IMR-90 (cell line): ENCODE results near the gene LTBP1. TPM values are rescaled to one million over a fixed set of nuclear protein-coding genes. Genes with fewer than 3 reads are reported as not detected.

Experiments used
- ATAC-seq: fragments of 200-7000 bp; cut with Tn5 transposase; 2 replicates; pipeline ENCODE4 v1.9.1; 2020; ENCODE audit warnings: low read depth, mild to moderate bottlenecking, moderate library complexity
- BruUV-seq: library from RNA; stranded (reverse); fragments of 400-500 nt; replicated peaks from 2 replicates; lab custom pipeline; 2021; lab: Mats Ljungman, UMichigan
- CTCF ChIA-PET: fragments of 300-600 bp; formaldehyde crosslinking; extraction: SDS; loops from one replicate; lab custom pipeline; 2021; ENCODE audit warnings: antibody characterized with exemption; lab: Yijun Ruan, JAX
- POLR2A ChIA-PET: fragments of 300-600 bp; sonication (Branson Sonifier 250); formaldehyde crosslinking; loops from one replicate; lab custom pipeline; 2022; ENCODE audit warnings: antibody characterized with exemption; ENCODE audit not compliant: unreplicated experiment; lab: Charles Lee
- DNase-seq: peaks from one replicate; pipeline ENCODE4 v3.0.0; 2013
- H2AFZ ChIP-seq: replicated peaks from 2 replicates; pipeline ENCODE3; 2013; ENCODE audit warnings: low read length, mild to moderate bottlenecking; ENCODE audit not compliant: poor library complexity
- H2AK5ac ChIP-seq: 2 replicates; pipeline ENCODE4 v1.6.1; 2013; ENCODE audit warnings: low read depth, low read length, inconsistent platforms
- H2AK9ac ChIP-seq: replicated peaks from 2 replicates; pipeline ENCODE3; 2013; ENCODE audit warnings: mild to moderate bottlenecking, low read depth, low read length, moderate library complexity; ENCODE audit not compliant: poor library complexity
- H2BK120ac ChIP-seq: 2 replicates; pipeline ENCODE4 v1.6.1; 2013; ENCODE audit warnings: low read depth, low read length, inconsistent platforms
- H2BK15ac ChIP-seq: 3 replicates; pipeline ENCODE4 v1.6.1; 2013; ENCODE audit warnings: low read depth, low read length, inconsistent platforms
- H2BK20ac ChIP-seq: 2 replicates; pipeline ENCODE4 v1.6.1; 2013; ENCODE audit warnings: low read depth, mild to moderate bottlenecking, inconsistent platforms, low read length, moderate library complexity
- H2BK5ac ChIP-seq: 2 replicates; pipeline ENCODE4 v1.6.1; 2013; ENCODE audit warnings: mild to moderate bottlenecking, low read depth, low read length, inconsistent platforms; ENCODE audit not compliant: poor library complexity, severe bottlenecking
- H3K14ac ChIP-seq: replicated peaks from 2 replicates; pipeline ENCODE4 v1.6.1; 2013; ENCODE audit warnings: low read depth, low read length, inconsistent platforms
- H3K18ac ChIP-seq: 2 replicates; pipeline ENCODE4 v1.6.1; 2013; ENCODE audit warnings: low read depth, low read length, control low read depth
- H3K23ac ChIP-seq: 2 replicates; pipeline ENCODE4 v1.6.1; 2013; ENCODE audit warnings: low read depth, low read length, inconsistent platforms
- H3K27ac ChIP-seq: 2 replicates; pipeline ENCODE4 v1.5.1; 2013; ENCODE audit warnings: mild to moderate bottlenecking, control low read depth, low read length; ENCODE audit not compliant: insufficient read depth
- H3K27me3 ChIP-seq: 2 replicates; pipeline ENCODE4 v1.6.1; 2013; ENCODE audit warnings: low read length; ENCODE audit not compliant: control insufficient read depth, insufficient read depth
- H3K36me3 ChIP-seq: 2 replicates; pipeline ENCODE4 v1.6.1; 2013; ENCODE audit warnings: low read length, mixed read lengths; ENCODE audit not compliant: control insufficient read depth, insufficient read depth
- H3K4ac ChIP-seq: 2 replicates; pipeline ENCODE4 v1.6.1; 2013; ENCODE audit warnings: low read depth, low read length, inconsistent platforms
- H3K4me1 ChIP-seq: 2 replicates; pipeline ENCODE4 v1.6.1; 2013; ENCODE audit warnings: low read length, mixed read lengths; ENCODE audit not compliant: control insufficient read depth, insufficient read depth
- H3K4me2 ChIP-seq: 2 replicates; pipeline ENCODE4 v1.6.1; 2013; ENCODE audit warnings: low read depth, mild to moderate bottlenecking, control low read depth, low read length, moderate library complexity
- H3K4me3 ChIP-seq: 2 replicates; pipeline ENCODE4 v1.5.1; 2013; ENCODE audit warnings: low read depth, mild to moderate bottlenecking, control low read depth, low read length, moderate library complexity; ENCODE audit not compliant: insufficient read depth
- H3K56ac ChIP-seq: 2 replicates; pipeline ENCODE4 v1.6.1; 2013; ENCODE audit warnings: low read length, inconsistent platforms; ENCODE audit not compliant: insufficient read depth; ENCODE audit errors: extremely low read depth
- H3K79me1 ChIP-seq, 2 experiments: 2 replicates each; pipeline ENCODE4 v1.6.1; 2013; ENCODE audit warnings: low read length in 2 of 2, inconsistent platforms in 1 of 2, low read depth in 1 of 2
- H3K9ac ChIP-seq: 2 replicates; pipeline ENCODE4 v1.6.1; 2013; ENCODE audit warnings: low read depth, low read length, control low read depth
- H3K9me1 ChIP-seq: 2 replicates; pipeline ENCODE4 v1.6.1; 2013; ENCODE audit warnings: low read length, inconsistent platforms; ENCODE audit not compliant: insufficient read depth
- H3K9me3 ChIP-seq: 2 replicates; pipeline ENCODE4 v1.6.1; 2013; ENCODE audit warnings: low read length; ENCODE audit not compliant: control insufficient read depth, insufficient read depth
- H4K20me1 ChIP-seq: 2 replicates; pipeline ENCODE4 v1.6.1; 2013; ENCODE audit warnings: low read length, inconsistent platforms; ENCODE audit not compliant: insufficient read depth
- H4K5ac ChIP-seq: 2 replicates; pipeline ENCODE4 v1.6.1; 2013; ENCODE audit warnings: mild to moderate bottlenecking, low read depth, low read length, control low read depth
- H4K8ac ChIP-seq, 2 experiments: 2 replicates each; pipeline ENCODE4 v1.6.1; 2013; ENCODE audit warnings: low read depth in 2 of 2, low read length in 2 of 2, control low read depth in 1 of 2, inconsistent platforms in 1 of 2
- H4K91ac ChIP-seq: 2 replicates; pipeline ENCODE4 v1.6.1; 2013; ENCODE audit warnings: low read depth, low read length, inconsistent platforms; ENCODE audit not compliant: insufficient read depth
- BHLHE40 ChIP-seq: fragments of 150-350 bp; IDR thresholded peaks from 2 replicates; pipeline ENCODE4 v1.6.1; 2016; ENCODE audit warnings: mild to moderate bottlenecking, low read depth, low read length
- CEBPB ChIP-seq: IDR thresholded peaks from 2 replicates; pipeline ENCODE4 v1.6.1; 2012; ENCODE audit warnings: low read depth, low read length, improper control_type of control experiment
- WGBS, 2 experiments: methylation state at CpG; one replicate each; pipeline versions ENCODE4 v1.1.5 to v1.1.7; 2013; ENCODE audit warnings: missing lambda C conversion rate in 2 of 2; ENCODE audit not compliant: insufficient read length in 1 of 2; ENCODE audit errors: extremely low coverage in 2 of 2; 5-methylcytosine and 5-hydroxymethylcytosine counted together
- dilution Hi-C: fragments of 300-500 bp; cut with HindIII; formaldehyde crosslinking; loops from one replicate; pipeline ENCODE4 v1.14.3; 2018; ENCODE audit warnings: low sequenced_read_pairs; ENCODE audit not compliant: unreplicated experiment
- in situ Hi-C: fragments of 300-500 bp; cut with MboI; formaldehyde crosslinking; loops from 3 replicates; pipeline ENCODE4 v1.14.3; 2019; ENCODE audit warnings: low sequenced_read_pairs, inconsistent platforms, mixed read lengths
- intact Hi-C: fragments of 100-400 bp; cut with micrococcal nuclease; formaldehyde crosslinking; loops from 2 replicates; pipeline ENCODE4 v1.10.0; 2022
- polyA plus RNA-seq, 3 experiments: library from polyadenylated mRNA; depleted of rRNA; stranded (reverse); fragments of >200 nt; gene quantifications; 2 replicates each; pipeline ENCODE4 v1.2.3, GENCODE V29; 2012; ENCODE audit warnings: low replicate concordance in 1 of 3
- total RNA-seq: library from RNA; depleted of rRNA; stranded (reverse); fragments of >200 nt; gene quantifications from 2 replicates; pipeline ENCODE4 v1.2.3, GENCODE V29; 2012
- TF ChIP-seq, protein P1 (sequence below): conservative IDR thresholded peaks from 2 replicates; pipeline ENCODE4 v1.5.1; 2012; ENCODE audit warnings: mild to moderate bottlenecking, low read depth, low read length, improper control_type of control experiment

Gene LTBP1
- total and polyA plus RNA-seq, 2 of the 4 experiments (the other 2 are of a cell fraction), result 235 to 326 TPM

DNA sequence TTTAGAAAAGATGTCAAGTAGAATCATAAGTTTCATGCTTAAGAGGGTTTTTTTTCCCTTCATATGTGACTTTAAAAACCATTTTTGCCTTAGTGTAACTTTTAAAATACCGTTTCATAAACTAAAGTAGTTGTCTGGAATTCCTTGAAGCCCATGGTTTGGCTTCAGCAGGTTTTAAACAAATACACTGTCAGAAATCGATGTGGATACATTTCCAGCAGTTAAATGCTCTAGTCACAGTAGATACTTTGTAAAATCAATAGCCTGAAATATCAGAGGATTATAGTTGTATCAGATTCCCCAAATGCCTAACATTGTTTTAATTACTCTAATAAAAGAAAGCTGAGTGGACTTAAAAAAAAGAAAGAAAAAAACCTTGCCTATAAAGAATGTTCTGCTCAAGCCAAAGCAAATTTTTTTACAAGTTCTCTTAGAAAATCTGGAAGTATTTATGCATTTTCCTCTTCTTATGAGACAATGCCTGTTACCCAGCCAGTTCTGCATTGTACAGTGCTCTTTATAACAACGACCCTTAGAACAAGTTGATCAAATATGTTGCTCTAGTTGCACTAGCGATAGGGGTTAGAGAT is 260.5 kb downstream of the LTBP1 start:
- no peak overlapping the region for H2BK15ac ChIP-seq
- H4K20me1 ChIP-seq, result no peaks in the 10 kb centered on the region
- BruUV-seq, result no TSS peak
- peak overlapping the region; percentile 20 for H3K18ac ChIP-seq
- in situ Hi-C loops, result no loop called here
- no peaks in the 10 kb centered on the region for H3K27me3 ChIP-seq
- no peak overlapping the region for H3K9ac ChIP-seq
- no peak overlapping the region for H3K4me3 ChIP-seq
- no peak overlapping the region; the same call in 1 of the 2 replicates for H3K27ac ChIP-seq
- ATAC-seq, result no peak
- peaks cover 20% of the 10 kb centered on the region for H3K9me1 ChIP-seq
- H2BK120ac ChIP-seq, result no peak overlapping the region
- CTCF ChIA-PET, result interaction anchor here (0.6 kb wide), 1 partner anchor 258 kb away, joined by 4 read pairs; no protein-coding TSS in a partner anchor
- H3K9me3 ChIP-seq, result no peaks in the 10 kb centered on the region
- POLR2A ChIA-PET, result no interaction called here
- no peak overlapping the region for H3K4ac ChIP-seq
- intact Hi-C loops, result no loop called here
- no peak overlapping the region for H2AK5ac ChIP-seq
- H4K91ac ChIP-seq, result no peak overlapping the region
- 0 out of 2 replicates have a peak overlapping the region, but pooled peaks have one; percentile 40 for H3K14ac ChIP-seq
- no peak for DNase-seq
- peak overlapping the region in 1 of 2 experiments; percentile 39; a peak in 1 of 4 replicates for H4K8ac ChIP-seq
- H3K36me3 ChIP-seq, result peaks cover 16% of the 10 kb centered on the region
- TF ChIP-seq, protein P1, sequence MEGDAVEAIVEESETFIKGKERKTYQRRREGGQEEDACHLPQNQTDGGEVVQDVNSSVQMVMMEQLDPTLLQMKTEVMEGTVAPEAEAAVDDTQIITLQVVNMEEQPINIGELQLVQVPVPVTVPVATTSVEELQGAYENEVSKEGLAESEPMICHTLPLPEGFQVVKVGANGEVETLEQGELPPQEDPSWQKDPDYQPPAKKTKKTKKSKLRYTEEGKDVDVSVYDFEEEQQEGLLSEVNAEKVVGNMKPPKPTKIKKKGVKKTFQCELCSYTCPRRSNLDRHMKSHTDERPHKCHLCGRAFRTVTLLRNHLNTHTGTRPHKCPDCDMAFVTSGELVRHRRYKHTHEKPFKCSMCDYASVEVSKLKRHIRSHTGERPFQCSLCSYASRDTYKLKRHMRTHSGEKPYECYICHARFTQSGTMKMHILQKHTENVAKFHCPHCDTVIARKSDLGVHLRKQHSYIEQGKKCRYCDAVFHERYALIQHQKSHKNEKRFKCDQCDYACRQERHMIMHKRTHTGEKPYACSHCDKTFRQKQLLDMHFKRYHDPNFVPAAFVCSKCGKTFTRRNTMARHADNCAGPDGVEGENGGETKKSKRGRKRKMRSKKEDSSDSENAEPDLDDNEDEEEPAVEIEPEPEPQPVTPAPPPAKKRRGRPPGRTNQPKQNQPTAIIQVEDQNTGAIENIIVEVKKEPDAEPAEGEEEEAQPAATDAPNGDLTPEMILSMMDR, result no peak
- TF ChIP-seq CEBPB (no peak), BHLHE40 (no peak)
- no peak overlapping the region for H2BK20ac ChIP-seq
- H3K4me1 ChIP-seq, result peaks cover 20% of the 10 kb centered on the region
- peak overlapping the region; percentile 80 for H2BK5ac ChIP-seq
- H4K5ac ChIP-seq, result no peak overlapping the region; the same call in 1 of the 2 replicates
- no peak overlapping the region for H3K56ac ChIP-seq
- H2AK9ac ChIP-seq, result no peak overlapping the region
- H3K4me2 ChIP-seq, result no peak overlapping the region; the same call in 1 of the 2 replicates
- H3K79me1 ChIP-seq, result peaks cover 39 to 61% of the 10 kb centered on the region in 2 experiments
- WGBS, 2 experiments, result no CpG with 5 or more reads among the region's 4 CpGs
- H3K23ac ChIP-seq, result no peak overlapping the region
- dilution Hi-C loops, result no loop called here
- H2AFZ ChIP-seq, result no peak overlapping the region
